Panc1 (cell line): ENCODE measurements around the gene SMTNL2. TPM values are rescaled to one million over a fixed set of nuclear protein-coding genes. Genes with fewer than 3 reads are reported as not detected.
"Not testable (repeated sequence)": the region's sequence is repeated elsewhere in the genome, so short reads cannot be mapped to it uniquely, and the experiment has no call there.

ENCODE experiments used
- ATAC-seq: fragments of 200-7000 bp; cut with Tn5 transposase; 2 replicates; pipeline ENCODE4 v1.9.1; 2020; ENCODE audit warnings: mild to moderate bottlenecking, moderate library complexity
- BruUV-seq: library from RNA; stranded (reverse); fragments of 400-500 nt; replicated peaks from 2 replicates; lab custom pipeline; 2021; lab: Mats Ljungman, UMichigan
- CTCF ChIA-PET: fragments of 300-600 bp; sonication (Branson Sonifier 250); formaldehyde crosslinking; loops from one replicate; lab custom pipeline; 2022; ENCODE audit warnings: antibody characterized with exemption; lab: Charles Lee
- POLR2A ChIA-PET: fragments of 300-600 bp; sonication (Branson Sonifier 250); formaldehyde crosslinking; loops from one replicate; lab custom pipeline; 2022; ENCODE audit warnings: antibody characterized with exemption; lab: Charles Lee
- DNase-seq: peaks from one replicate; pipeline ENCODE4 v3.0.0-alpha.2; 2010; ENCODE audit warnings: low read depth, low spot score
- H3K27ac ChIP-seq: 2 replicates; pipeline ENCODE4 v1.5.1; 2011; ENCODE audit warnings: mild to moderate bottlenecking, low read length, inconsistent platforms
- H3K27me3 ChIP-seq: fragments of 200-500 bp; sonication (Bioruptor generic); 2 replicates; pipeline ENCODE4 v1.6.0; 2014; ENCODE audit warnings: low read length, inconsistent platforms; ENCODE audit not compliant: control insufficient read depth, insufficient read depth
- H3K36me3 ChIP-seq: fragments of 200-500 bp; sonication (Bioruptor generic); 2 replicates; pipeline ENCODE4 v1.5.1; 2014; ENCODE audit warnings: inconsistent platforms, mild to moderate bottlenecking, low read length, moderate library complexity; ENCODE audit not compliant: control insufficient read depth, insufficient read depth
- H3K4me1 ChIP-seq: 2 replicates; pipeline ENCODE4 v1.5.1; 2011; ENCODE audit warnings: inconsistent platforms, mild to moderate bottlenecking, low read length, moderate library complexity; ENCODE audit not compliant: control insufficient read depth, insufficient read depth
- H3K4me3 ChIP-seq, 2 experiments: 2 replicates each; pipeline ENCODE4 v1.5.1; 2011 to 2012; ENCODE audit warnings: low read depth in 2 of 2, low read length in 2 of 2, mild to moderate bottlenecking in 2 of 2, inconsistent platforms in 1 of 2, moderate library complexity in 1 of 2
- H3K9me3 ChIP-seq: fragments of 200-500 bp; sonication (Bioruptor generic); 2 replicates; pipeline ENCODE4 v1.5.1; 2014; ENCODE audit warnings: low read depth, mild to moderate bottlenecking, inconsistent platforms, low read length, moderate library complexity; ENCODE audit not compliant: control insufficient read depth, insufficient read depth
- POLR2AphosphoS5 ChIP-seq: IDR thresholded peaks from 2 replicates; pipeline ENCODE4 v1.6.1; 2012; ENCODE audit warnings: mild to moderate bottlenecking, low read depth, low read length, moderate library complexity
- REST ChIP-seq, 2 experiments: IDR thresholded peaks; 2 replicates each; pipeline ENCODE4 v1.6.1; 2011 to 2012; ENCODE audit warnings: low read depth in 2 of 2, control low read depth in 1 of 2, low read length in 1 of 2, mild to moderate bottlenecking in 1 of 2, moderate library complexity in 1 of 2; ENCODE audit not compliant: insufficient read depth in 1 of 2
- SIN3A ChIP-seq: IDR thresholded peaks from 2 replicates; pipeline ENCODE4 v1.6.1; 2012; ENCODE audit warnings: low read depth, mild to moderate bottlenecking, low read length, moderate library complexity, borderline replicate concordance; ENCODE audit not compliant: insufficient read depth
- TCF7L2 ChIP-seq: IDR thresholded peaks from 2 replicates; pipeline ENCODE4 v1.6.1; 2011; ENCODE audit warnings: mild to moderate bottlenecking, low read depth, low read length, inconsistent platforms
- in situ Hi-C: cut with HindIII; loops from 2 replicates; pipeline ENCODE4 v1.10.0; 2016; ENCODE audit warnings: low sequenced_read_pairs, low pct_unique_long_range_greater_than_20kb
- intact Hi-C: fragments of 100-400 bp; cut with micrococcal nuclease; formaldehyde crosslinking; loops from one replicate; pipeline ENCODE4 v1.10.0; 2022; ENCODE audit not compliant: unreplicated experiment
- total RNA-seq: library from RNA; stranded (reverse); gene quantifications from one replicate; pipeline ENCODE4 v1.2.1, GENCODE V29; 2021; ENCODE audit not compliant: unreplicated experiment
- TF ChIP-seq, protein P1 (sequence below): fragments of 450-650 bp; IDR thresholded peaks from 2 replicates; pipeline ENCODE4 v1.5.1; 2017; ENCODE audit warnings: mild to moderate bottlenecking

Gene SMTNL2
- total RNA-seq, 1 experiment from 2014 or later = not detected

- no peak for ATAC-seq
- H3K4me1 ChIP-seq = no peaks in the 10 kb centered on the region
- H3K36me3 ChIP-seq = no peaks in the 10 kb centered on the region
- DNase-seq = no peak
- H3K4me3 ChIP-seq = no peak overlapping the region
- no TSS peak for BruUV-seq
- H3K27ac ChIP-seq = no peak overlapping the region
- intact Hi-C loops = no loop called here
- H3K27me3 ChIP-seq = no peaks in the 10 kb centered on the region
- in situ Hi-C loops = no loop called here
- CTCF ChIA-PET = no interaction called here
- no peak for TF ChIP-seq REST (IDR thresholded peaks at IDR 0.05; ENCODE audit: insufficient read depth in 1 of 2, low read depth in 2 of 2, low read length in 1 of 2)
- TF ChIP-seq SIN3A = no peak
- TF ChIP-seq, protein P1, sequence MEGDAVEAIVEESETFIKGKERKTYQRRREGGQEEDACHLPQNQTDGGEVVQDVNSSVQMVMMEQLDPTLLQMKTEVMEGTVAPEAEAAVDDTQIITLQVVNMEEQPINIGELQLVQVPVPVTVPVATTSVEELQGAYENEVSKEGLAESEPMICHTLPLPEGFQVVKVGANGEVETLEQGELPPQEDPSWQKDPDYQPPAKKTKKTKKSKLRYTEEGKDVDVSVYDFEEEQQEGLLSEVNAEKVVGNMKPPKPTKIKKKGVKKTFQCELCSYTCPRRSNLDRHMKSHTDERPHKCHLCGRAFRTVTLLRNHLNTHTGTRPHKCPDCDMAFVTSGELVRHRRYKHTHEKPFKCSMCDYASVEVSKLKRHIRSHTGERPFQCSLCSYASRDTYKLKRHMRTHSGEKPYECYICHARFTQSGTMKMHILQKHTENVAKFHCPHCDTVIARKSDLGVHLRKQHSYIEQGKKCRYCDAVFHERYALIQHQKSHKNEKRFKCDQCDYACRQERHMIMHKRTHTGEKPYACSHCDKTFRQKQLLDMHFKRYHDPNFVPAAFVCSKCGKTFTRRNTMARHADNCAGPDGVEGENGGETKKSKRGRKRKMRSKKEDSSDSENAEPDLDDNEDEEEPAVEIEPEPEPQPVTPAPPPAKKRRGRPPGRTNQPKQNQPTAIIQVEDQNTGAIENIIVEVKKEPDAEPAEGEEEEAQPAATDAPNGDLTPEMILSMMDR = no peak
- no peak for TF ChIP-seq TCF7L2
- TF ChIP-seq POLR2AphosphoS5 = no peak
- no peaks in the 10 kb centered on the region for H3K9me3 ChIP-seq
- POLR2A ChIA-PET = no interaction called here
Measured at GRCh38 chr17:4623249-4623648, 38.9 kb downstream of the SMTNL2 start.

GRCh38 chr17:4624451-4624911, 40.2 kb downstream of the SMTNL2 start:
- H3K27ac ChIP-seq, intact Hi-C loops, BruUV-seq, H3K36me3 ChIP-seq, in situ Hi-C loops, H3K9me3 ChIP-seq, POLR2A ChIA-PET, H3K4me3 ChIP-seq, ATAC-seq, DNase-seq, H3K4me1 ChIP-seq, H3K27me3 ChIP-seq: not testable (repeated sequence)
- CTCF ChIA-PET = interaction anchor here (3.1 kb wide), 1 partner anchor 57 kb away, joined by 25 read pairs; no protein-coding TSS in a partner anchor

- Histone ChIP-seq H3K36me3 (no peaks in the 10 kb centered on the region), H3K4me3 (no peak overlapping the region), H3K27me3 (no peaks in the 10 kb centered on the region), H3K27ac (no peak overlapping the region), H3K4me1 (no peaks in the 10 kb centered on the region), H3K9me3 (no peaks in the 10 kb centered on the region)
- in situ Hi-C loops = no loop called here
- POLR2A ChIA-PET = no interaction called here
- no TSS peak for BruUV-seq
- DNase-seq (no peak), ATAC-seq (no peak)
- CTCF ChIA-PET = interaction anchor here (3.1 kb wide), 1 partner anchor 58 kb away, joined by 25 read pairs; no protein-coding TSS in a partner anchor
- intact Hi-C loops = no loop called here
- no peak for TF ChIP-seq TCF7L2
- TF ChIP-seq, protein P1 = no peak
- no peak for TF ChIP-seq REST (IDR thresholded peaks at IDR 0.05; ENCODE audit: insufficient read depth in 1 of 2, low read depth in 2 of 2, low read length in 1 of 2)
- no peak for TF ChIP-seq POLR2AphosphoS5
- TF ChIP-seq SIN3A = no peak
Measured at GRCh38 chr17:4625181-4625617, 40.9 kb downstream of the SMTNL2 start.
